CD14-positive monocyte (primary cell): Measurements from ENCODE around the gene MAN1C1. TPM values are rescaled to one million over a fixed set of nuclear protein-coding genes. Genes with fewer than 3 reads are reported as not detected.

Experiments used
- DNase-seq, 3 donors: peaks; one replicate each; pipeline ENCODE4 v3.0.0-alpha.2; 2011 to 2022
- H2AFZ ChIP-seq: 2 replicates; pipeline ENCODE4 v1.6.0; 2012; ENCODE audit warnings: mild to moderate bottlenecking, low read depth, low read length, inconsistent platforms; ENCODE audit not compliant: insufficient read depth, poor library complexity, severe bottlenecking
- H3K27ac ChIP-seq, 2 donors: 1 replicate in 1 of 2; 2 replicates in 1 of 2; pipeline ENCODE4 v1.5.1; 2012 to 2013; ENCODE audit warnings: low read length in 2 of 2, control low read depth in 1 of 2, inconsistent platforms in 1 of 2, low read depth in 1 of 2, mild to moderate bottlenecking in 1 of 2
- H3K27me3 ChIP-seq, 2 donors: one replicate each; pipeline versions ENCODE4 v1.6.0 to v1.6.1; 2011 to 2013; ENCODE audit warnings: low read length in 2 of 2; ENCODE audit not compliant: control insufficient read depth in 2 of 2, insufficient read depth in 2 of 2
- H3K36me3 ChIP-seq, 2 donors: replicated peaks in 1 of 2; 1 replicate in 1 of 2; 2 replicates in 1 of 2; pipeline versions ENCODE4 v1.5.1 to v1.6.1; 2012 to 2013; ENCODE audit warnings: low read length in 2 of 2, control low read depth in 1 of 2, inconsistent platforms in 1 of 2, mild to moderate bottlenecking in 1 of 2; ENCODE audit not compliant: insufficient read depth in 2 of 2, control insufficient read depth in 1 of 2
- H3K4me1 ChIP-seq, 2 donors: 1 replicate in 1 of 2; 2 replicates in 1 of 2; pipeline versions ENCODE4 v1.5.1 to v1.6.1; 2012 to 2013; ENCODE audit warnings: low read length in 2 of 2, control low read depth in 1 of 2, inconsistent platforms in 1 of 2, mild to moderate bottlenecking in 1 of 2, moderate library complexity in 1 of 2; ENCODE audit not compliant: insufficient read depth in 2 of 2, control insufficient read depth in 1 of 2
- H3K4me2 ChIP-seq: replicated peaks from 2 replicates; pipeline ENCODE3; 2012; ENCODE audit warnings: low read length, moderate library complexity, mild to moderate bottlenecking; ENCODE audit not compliant: poor library complexity, severe bottlenecking; ENCODE audit errors: extremely low read depth
- H3K4me3 ChIP-seq, 3 experiments: fragments of 200-600 bp in 1 of 3; sonication (generic) in 1 of 3; replicated peaks in 1 of 3; 1 replicate in 2 of 3; 2 replicates in 1 of 3; pipeline ENCODE4 v1.5.1; 2011 to 2013; ENCODE audit warnings: low read length in 3 of 3, mild to moderate bottlenecking in 3 of 3, control low read depth in 2 of 3, low read depth in 2 of 3, inconsistent platforms in 1 of 3, moderate library complexity in 1 of 3
- H3K79me2 ChIP-seq: 2 replicates; pipeline ENCODE4 v1.6.0; 2012; ENCODE audit warnings: mild to moderate bottlenecking, control low read depth, inconsistent platforms, low read length, moderate library complexity; ENCODE audit not compliant: insufficient read depth
- H3K9ac ChIP-seq: 2 replicates; pipeline ENCODE4 v1.6.0; 2017; ENCODE audit warnings: low read length, mild to moderate bottlenecking; ENCODE audit not compliant: insufficient read depth, poor library complexity, severe bottlenecking
- H3K9me3 ChIP-seq, 2 donors: replicated peaks in 1 of 2; 1 replicate in 1 of 2; 2 replicates in 1 of 2; pipeline versions ENCODE4 v1.5.1 to v1.6.1; 2012 to 2013; ENCODE audit warnings: low read length in 2 of 2, control low read depth in 1 of 2; ENCODE audit not compliant: control insufficient read depth in 1 of 2, insufficient read depth in 1 of 2
- H4K20me1 ChIP-seq: 2 replicates; pipeline ENCODE4 v1.6.0; 2012; ENCODE audit warnings: mild to moderate bottlenecking, low read length, control low read depth, moderate library complexity; ENCODE audit not compliant: insufficient read depth
- H3K27ac Mint-ChIP-seq, 7 donors: one replicate each; pipeline ENCODE4 v1.8.0; 2020; ENCODE audit warnings: mild to moderate bottlenecking in 7 of 7, mixed read lengths in 7 of 7, moderate library complexity in 6 of 7, inconsistent platforms in 2 of 7
- H3K27me3 Mint-ChIP-seq, 3 donors: one replicate each; pipeline ENCODE4 v1.8.0; 2021 to 2022; ENCODE audit warnings: low read depth in 3 of 3, mild to moderate bottlenecking in 3 of 3, mixed read lengths in 3 of 3, moderate library complexity in 3 of 3, inconsistent platforms in 1 of 3
- H3K36me3 Mint-ChIP-seq, 2 donors: one replicate each; pipeline ENCODE4 v1.8.0; 2020; ENCODE audit warnings: mixed read lengths in 2 of 2, inconsistent platforms in 1 of 2, mild to moderate bottlenecking in 1 of 2
- H3K4me1 Mint-ChIP-seq: one replicate; pipeline ENCODE4 v1.8.0; 2020; ENCODE audit warnings: mild to moderate bottlenecking, mixed read lengths
- H3K4me3 Mint-ChIP-seq, 2 donors: one replicate each; pipeline ENCODE4 v1.8.0; 2020; ENCODE audit warnings: mild to moderate bottlenecking in 2 of 2, mixed read lengths in 2 of 2, moderate library complexity in 1 of 2
- H3K9me3 Mint-ChIP-seq, 7 donors: one replicate each; pipeline ENCODE4 v1.8.0; 2020 to 2022; ENCODE audit warnings: mixed read lengths in 7 of 7, mild to moderate bottlenecking in 6 of 7, moderate library complexity in 6 of 7, inconsistent platforms in 2 of 7
- CTCF ChIP-seq: fragments of 200-600 bp; IDR thresholded peaks from one replicate; pipeline ENCODE4 v1.8.0; 2022; ENCODE audit warnings: antibody characterized with exemption, mild to moderate bottlenecking
- whole genome bisulfite sequencing: methylation state at CpG from one replicate; pipeline ENCODE4 v1.1.5; 2013; ENCODE audit warnings: missing lambda C conversion rate; ENCODE audit not compliant: insufficient coverage; 5-methylcytosine and 5-hydroxymethylcytosine counted together
- intact Hi-C, 2 donors: fragments of 100-400 bp; cut with micrococcal nuclease; formaldehyde crosslinking; loops; one replicate each; pipeline versions ENCODE4 v1.15.0 to v1.15.1; 2023
- polyA plus RNA-seq, 3 donors: library from polyadenylated mRNA; depleted of rRNA in 1 of 3; unstranded in 2 of 3; stranded (reverse) in 1 of 3; fragments of 300-500 nt in 2 of 3; fragments of >200 nt in 1 of 3; fragmentation: Illumina TruSeq in 2 of 3; gene quantifications; 1 replicate in 2 of 3; 2 replicates in 1 of 3; pipeline ENCODE4 v1.2.3, GENCODE V29; 2012 to 2021

MAN1C1 gene
- polyA plus RNA-seq, 3 donors: 1.2 to 7.2 (median 1.7) TPM

DNA sequence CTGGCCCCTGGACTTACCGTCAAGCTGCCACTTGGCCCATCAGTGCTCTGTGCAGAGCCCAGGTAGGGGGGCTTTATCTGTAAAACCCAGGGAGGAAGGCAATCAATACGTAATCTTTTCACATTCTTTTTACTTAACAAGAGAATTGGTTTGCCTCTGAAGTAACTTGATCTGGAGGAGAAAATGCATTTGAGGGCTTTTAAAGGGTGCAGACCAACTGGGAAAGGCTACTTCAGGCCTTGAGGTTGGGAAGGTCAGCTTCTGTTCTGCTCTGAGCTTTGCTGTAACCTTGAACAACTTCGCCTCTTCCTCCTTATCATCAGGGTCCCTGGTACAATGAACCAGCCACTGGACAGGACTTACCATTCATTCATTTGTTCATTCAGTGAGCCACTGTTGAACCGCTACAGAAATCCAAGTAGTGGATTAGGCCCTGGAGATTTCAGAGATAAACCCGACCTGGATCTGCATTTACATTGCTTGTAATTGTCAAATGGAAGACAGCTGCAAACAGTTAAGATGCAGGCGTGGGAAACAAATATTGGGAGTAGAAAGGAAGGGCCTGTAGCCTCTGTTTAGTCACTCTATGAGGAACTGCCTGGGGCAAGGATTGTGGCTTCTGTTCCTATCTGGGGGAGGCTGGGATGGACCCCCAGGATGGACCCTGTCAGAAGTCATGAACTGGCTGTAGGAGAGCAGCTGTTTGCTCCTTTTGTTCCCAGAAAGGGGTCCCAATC, 90.9 kb downstream of the MAN1C1 start:
- H3K4me1 ChIP-seq: peaks cover 8 to 12% of the 10 kb centered on the region in 2 donors
- H3K9me3 ChIP-seq: no peaks in the 10 kb centered on the region
- Mint-ChIP-seq H3K9me3 (no peaks in the 10 kb centered on the region), H3K4me1 (peaks cover 31% of the 10 kb centered on the region), H3K36me3 (peaks cover 5 to 9% of the 10 kb centered on the region in 2 donors), H3K27ac (peak overlapping the region in 3 of 7 donors; percentile 58 to 72 (median 70)), H3K27me3 (peaks cover 1 to 9% (median 3%) of the 10 kb centered on the region in 3 donors), H3K4me3 (no peak overlapping the region)
- TF ChIP-seq CTCF: no peak
- WGBS: 88% methylated on average over 2 of the region's 6 CpGs
- H3K36me3 ChIP-seq: no peaks in the 10 kb centered on the region
- H3K4me3 ChIP-seq: no peak overlapping the region
- no peak overlapping the region for H3K4me2 ChIP-seq
- no peak overlapping the region for H2AFZ ChIP-seq
- intact Hi-C loops: no loop called here
- no peaks in the 10 kb centered on the region for H3K79me2 ChIP-seq
- peak overlapping the region in 1 of 2 donors; percentile 25 for H3K27ac ChIP-seq
- H3K9ac ChIP-seq: no peak overlapping the region
- peaks cover 17% of the 10 kb centered on the region for H4K20me1 ChIP-seq
- no peaks in the 10 kb centered on the region for H3K27me3 ChIP-seq
- no peak for DNase-seq

GRCh38 chr1:25710583-25711347, 94.2 kb downstream of the MAN1C1 start:
- WGBS: 100% methylated on average over 4 of the region's 7 CpGs
- peaks cover 23% of the 10 kb centered on the region for H3K4me1 Mint-ChIP-seq
- Histone ChIP-seq H3K4me3 (no peak overlapping the region), H3K9ac (no peak overlapping the region), H2AFZ (no peak overlapping the region), H3K27ac (no peak overlapping the region), H4K20me1 (peaks cover 9% of the 10 kb centered on the region), H3K9me3 (peaks cover 5% of the 10 kb centered on the region in 2 donors), H3K4me1 (peaks cover 8 to 12% of the 10 kb centered on the region in 2 donors), H3K79me2 (no peaks in the 10 kb centered on the region), H3K27me3 (no peaks in the 10 kb centered on the region), H3K36me3 (no peaks in the 10 kb centered on the region), H3K4me2 (no peak overlapping the region)
- intact Hi-C loops: no loop called here
- H3K4me3 Mint-ChIP-seq: no peak overlapping the region
- peaks cover 7 to 8% of the 10 kb centered on the region in 2 donors for H3K36me3 Mint-ChIP-seq
- no peak for TF ChIP-seq CTCF
- no peak for DNase-seq
- peaks cover 1 to 3% (median 2%) of the 10 kb centered on the region in 3 donors for H3K27me3 Mint-ChIP-seq
- H3K9me3 Mint-ChIP-seq: peaks cover under 1 to 6% (median 4%) of the 10 kb centered on the region in 7 donors
- H3K27ac Mint-ChIP-seq: peak overlapping the region in 2 of 7 donors; percentile 7 to 8
